MM.1S (cell line): Measurements from ENCODE around the gene AP1G1.

ENCODE experiments used
- DNase-seq: peaks from one replicate; pipeline ENCODE4 v3.0.0-alpha.2; 2015
- H2AFZ ChIP-seq: fragments of 300-600 bp; sonication (generic); 2 replicates; pipeline ENCODE4 v1.6.0; 2016; ENCODE audit warnings: antibody characterized with exemption, low read length
- H3F3A ChIP-seq: fragments of 300-600 bp; sonication (generic); 2 replicates; pipeline ENCODE4 v1.6.1; 2016; ENCODE audit warnings: mild to moderate bottlenecking, antibody characterized with exemption, low read length, moderate library complexity, mixed read lengths; ENCODE audit not compliant: insufficient read depth
- H3K27ac ChIP-seq: fragments of 300-600 bp; sonication (generic); 2 replicates; pipeline ENCODE4 v1.5.1; 2016; ENCODE audit warnings: mild to moderate bottlenecking, low read length
- H3K27me3 ChIP-seq: fragments of 300-600 bp; sonication (generic); replicated peaks from 2 replicates; pipeline ENCODE4 v1.6.0; 2016; ENCODE audit warnings: low read length; ENCODE audit not compliant: insufficient read depth
- H3K36me3 ChIP-seq: fragments of 300-600 bp; sonication (generic); replicated peaks from 2 replicates; pipeline ENCODE4 v1.6.1; 2016; ENCODE audit warnings: mild to moderate bottlenecking, low read length, mixed read lengths; ENCODE audit not compliant: insufficient read depth
- H3K4me1 ChIP-seq: fragments of 300-600 bp; sonication (generic); 2 replicates; pipeline ENCODE4 v1.6.1; 2016; ENCODE audit warnings: low read length, mixed read lengths
- H3K4me2 ChIP-seq: fragments of 300-600 bp; sonication (generic); 2 replicates; pipeline ENCODE4 v1.6.0; 2016; ENCODE audit warnings: low read depth, low read length
- H3K4me3 ChIP-seq: fragments of 300-600 bp; sonication (generic); 2 replicates; pipeline ENCODE4 v1.5.1; 2016; ENCODE audit warnings: low read length, mixed read lengths
- H3K79me2 ChIP-seq: fragments of 300-600 bp; sonication (generic); 2 replicates; pipeline ENCODE4 v1.6.1; 2016; ENCODE audit warnings: mixed run types, low read length, mixed read lengths
- H3K9ac ChIP-seq: fragments of 300-600 bp; sonication (generic); 2 replicates; pipeline ENCODE4 v1.6.1; 2016; ENCODE audit warnings: low read length, mixed read lengths
- H3K9me2 ChIP-seq: fragments of 300-600 bp; sonication (generic); replicated peaks from 2 replicates; pipeline ENCODE4 v1.6.1; 2016; ENCODE audit warnings: mild to moderate bottlenecking, low read length, mixed read lengths; ENCODE audit not compliant: insufficient read depth
- H3K9me3 ChIP-seq: fragments of 300-600 bp; sonication (generic); replicated peaks from 2 replicates; pipeline ENCODE4 v1.6.1; 2016; ENCODE audit warnings: mild to moderate bottlenecking, low read length, mixed read lengths; ENCODE audit not compliant: insufficient read depth
- H4K20me1 ChIP-seq: fragments of 300-600 bp; sonication (generic); 2 replicates; pipeline ENCODE4 v1.6.1; 2016; ENCODE audit warnings: mild to moderate bottlenecking, low read length, moderate library complexity, mixed read lengths; ENCODE audit not compliant: insufficient read depth
- CTCF ChIP-seq: fragments of 300-600 bp; sonication (generic); IDR thresholded peaks from 2 replicates; pipeline ENCODE4 v1.5.1; 2016; ENCODE audit warnings: antibody characterized with exemption, low read length, mixed read lengths
- EZH2 ChIP-seq: fragments of 300-600 bp; sonication (generic); optimal IDR thresholded peaks from 2 replicates; pipeline ENCODE3; 2017; ENCODE audit warnings: low read depth, mild to moderate bottlenecking, antibody characterized with exemption, low read length, mixed read lengths
- EZH2phosphoT487 ChIP-seq: fragments of 300-600 bp; sonication (generic); IDR thresholded peaks from 2 replicates; pipeline ENCODE4 v1.6.1; 2018; ENCODE audit warnings: antibody characterized with exemption, low read length

AP1G1 gene

GRCh38 chr16:71781741-71782140, 26.9 kb downstream of the AP1G1 start:
- no peaks in the 10 kb centered on the region for H3K9me3 ChIP-seq
- H3F3A ChIP-seq: no peaks in the 10 kb centered on the region
- H4K20me1 ChIP-seq: peaks cover 7% of the 10 kb centered on the region; the same call in 1 of the 2 replicates
- TF ChIP-seq EZH2: no peak
- no peak for TF ChIP-seq CTCF
- TF ChIP-seq EZH2phosphoT487: no peak
- H3K27ac ChIP-seq: no peak overlapping the region
- peaks cover 5% of the 10 kb centered on the region; the same call in 1 of the 2 replicates for H3K4me1 ChIP-seq
- H3K9me2 ChIP-seq: no peaks in the 10 kb centered on the region
- no peak for DNase-seq
- H3K79me2 ChIP-seq: peaks cover 92% of the 10 kb centered on the region
- H2AFZ ChIP-seq: no peak overlapping the region
- H3K4me2 ChIP-seq: no peak overlapping the region
- no peak overlapping the region for H3K4me3 ChIP-seq
- no peaks in the 10 kb centered on the region for H3K27me3 ChIP-seq
- no peaks in the 10 kb centered on the region for H3K36me3 ChIP-seq
- no peak overlapping the region for H3K9ac ChIP-seq

- no peaks in the 10 kb centered on the region for H3F3A ChIP-seq
Measured at GRCh38 chr16:71780521-71781089, 28.0 kb downstream of the AP1G1 start.

GRCh38 chr16:71778780-71779179, 29.9 kb downstream of the AP1G1 start:
- no peak overlapping the region for H3K27ac ChIP-seq
- H2AFZ ChIP-seq: no peak overlapping the region
- TF ChIP-seq CTCF (no peak), EZH2phosphoT487 (no peak), EZH2 (no peak)
- H4K20me1 ChIP-seq: peaks cover 15% of the 10 kb centered on the region; the same call in 1 of the 2 replicates
- H3F3A ChIP-seq: no peaks in the 10 kb centered on the region
- H3K4me3 ChIP-seq: no peak overlapping the region
- no peaks in the 10 kb centered on the region for H3K36me3 ChIP-seq
- peaks cover 16% of the 10 kb centered on the region for H3K4me1 ChIP-seq
- no peaks in the 10 kb centered on the region for H3K9me3 ChIP-seq
- H3K4me2 ChIP-seq: no peak overlapping the region
- peaks cover 83% of the 10 kb centered on the region for H3K79me2 ChIP-seq
- no peak overlapping the region for H3K9ac ChIP-seq
- no peak for DNase-seq
- H3K9me2 ChIP-seq: no peaks in the 10 kb centered on the region
- no peaks in the 10 kb centered on the region for H3K27me3 ChIP-seq

More at GRCh38 chr16:71780521-71781089, 28.0 kb downstream of the AP1G1 start:
- no peak overlapping the region for H3K4me2 ChIP-seq
- H3K9me2 ChIP-seq: no peaks in the 10 kb centered on the region
- H3K4me1 ChIP-seq: peaks cover 16% of the 10 kb centered on the region
- H3K27ac ChIP-seq: no peak overlapping the region
- H2AFZ ChIP-seq: no peak overlapping the region
- no peak for DNase-seq
- H3K36me3 ChIP-seq: no peaks in the 10 kb centered on the region
- no peak overlapping the region for H3K9ac ChIP-seq
- TF ChIP-seq EZH2phosphoT487 (no peak), EZH2 (no peak), CTCF (no peak)
- H3K4me3 ChIP-seq: no peak overlapping the region
- H3K79me2 ChIP-seq: peaks cover 92% of the 10 kb centered on the region
- no peaks in the 10 kb centered on the region for H3K27me3 ChIP-seq
- no peaks in the 10 kb centered on the region for H3K9me3 ChIP-seq
- peaks cover 15% of the 10 kb centered on the region; the same call in 1 of the 2 replicates for H4K20me1 ChIP-seq
